Loucy (cell line): ENCODE data around the gene IL17D.
A peak's percentile ranks its signal among the peaks of the same experiment; 100 is the strongest.

ENCODE experiments used
- H2AFZ ChIP-seq: fragments of 200-600 bp; sonication (generic); 2 replicates; pipeline ENCODE4 v1.6.0; 2016; ENCODE audit warnings: antibody characterized with exemption, mild to moderate bottlenecking, low read length, moderate library complexity
- H3F3A ChIP-seq: fragments of 200-600 bp; 2 replicates; pipeline ENCODE4 v1.6.0; 2016; ENCODE audit warnings: antibody characterized with exemption, low read depth, mild to moderate bottlenecking
- H3K27me3 ChIP-seq: fragments of 200-600 bp; sonication (generic); 2 replicates; pipeline ENCODE4 v1.6.1; 2014; ENCODE audit warnings: low read length, mild to moderate bottlenecking; ENCODE audit not compliant: insufficient read depth, poor library complexity, severe bottlenecking
- H3K36me3 ChIP-seq: fragments of 200-600 bp; sonication (generic); 2 replicates; pipeline ENCODE4 v1.6.1; 2016; ENCODE audit warnings: low read length; ENCODE audit not compliant: insufficient read depth
- H3K4me1 ChIP-seq: fragments of 200-600 bp; sonication (generic); 2 replicates; pipeline ENCODE4 v1.5.1; 2014; ENCODE audit warnings: low read length, mild to moderate bottlenecking; ENCODE audit not compliant: insufficient read depth, poor library complexity, severe bottlenecking
- H3K4me2 ChIP-seq: fragments of 200-600 bp; sonication (generic); 2 replicates; pipeline ENCODE4 v1.6.0; 2014; ENCODE audit warnings: antibody characterized with exemption, low read length, low read depth, mild to moderate bottlenecking; ENCODE audit not compliant: poor library complexity, severe bottlenecking
- H3K4me3 ChIP-seq: fragments of 200-600 bp; sonication (generic); 2 replicates; pipeline ENCODE4 v1.5.1; 2014; ENCODE audit warnings: low read length, mild to moderate bottlenecking, mixed read lengths; ENCODE audit not compliant: poor library complexity, severe bottlenecking
- H3K79me2 ChIP-seq: fragments of 200-600 bp; sonication (generic); 2 replicates; pipeline ENCODE4 v1.6.1; 2014; ENCODE audit warnings: low read length; ENCODE audit not compliant: insufficient read depth
- H3K9ac ChIP-seq: fragments of 200-600 bp; sonication (generic); 2 replicates; pipeline ENCODE4 v1.6.0; 2014; ENCODE audit warnings: mild to moderate bottlenecking, low read depth, low read length, moderate library complexity; ENCODE audit not compliant: poor library complexity, severe bottlenecking
- H3K9me2 ChIP-seq: fragments of 200-600 bp; sonication (generic); replicated peaks from 2 replicates; pipeline ENCODE4 v1.6.1; 2016; ENCODE audit warnings: low read depth, low read length, mixed read lengths
- H3K9me3 ChIP-seq: fragments of 200-600 bp; sonication (generic); 2 replicates; pipeline ENCODE4 v1.6.1; 2014; ENCODE audit warnings: mild to moderate bottlenecking, antibody characterized with exemption, low read length, low read depth; ENCODE audit not compliant: insufficient read depth
- H4K20me1 ChIP-seq: fragments of 200-600 bp; sonication (generic); 2 replicates; pipeline ENCODE4 v1.6.0; 2014; ENCODE audit warnings: antibody characterized with exemption, low read length, mild to moderate bottlenecking; ENCODE audit not compliant: insufficient read depth, poor library complexity, severe bottlenecking
- EZH2phosphoT487 ChIP-seq: fragments of 200-600 bp; IDR thresholded peaks from 2 replicates; pipeline ENCODE4 v1.6.1; 2018; ENCODE audit warnings: antibody characterized with exemption, mild to moderate bottlenecking, moderate library complexity, borderline replicate concordance
- TF ChIP-seq, protein P1 (sequence below): fragments of 200-600 bp; sonication (generic); conservative IDR thresholded peaks from 2 replicates; pipeline ENCODE4 v1.5.1; 2014; ENCODE audit warnings: mild to moderate bottlenecking, antibody characterized with exemption, low read length

The IL17D gene

DNA sequence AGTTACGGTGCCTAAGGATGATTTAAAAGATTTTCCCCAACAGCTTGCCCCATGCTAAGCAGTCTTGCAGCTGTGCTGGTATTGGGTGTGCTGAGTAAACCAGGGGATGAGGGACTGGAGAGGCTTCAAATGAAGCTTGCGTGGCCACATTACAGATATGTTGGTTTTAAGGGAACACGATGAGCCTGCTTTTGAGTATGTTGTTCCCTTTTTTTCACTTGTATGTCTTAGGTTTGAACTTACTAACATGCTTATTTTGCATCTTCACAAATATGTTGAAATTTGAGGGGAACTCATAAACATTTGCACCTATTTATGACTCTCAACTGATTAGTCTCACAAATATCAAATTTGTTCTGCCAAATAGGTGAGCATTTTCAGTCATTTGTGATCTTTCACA, 2.0 kb upstream of the IL17D start:
- H3K4me2 ChIP-seq: no peak overlapping the region
- H3K9me3 ChIP-seq: no peaks in the 10 kb centered on the region

GRCh38 chr13:20702530-20702914, 977 bp upstream of the IL17D start:
- 0 out of 2 replicates have a peak overlapping the region, but pooled peaks have one; percentile 91 for H2AFZ ChIP-seq
- no peaks in the 10 kb centered on the region for H3F3A ChIP-seq
- peaks cover 10% of the 10 kb centered on the region for H3K4me1 ChIP-seq
- H3K4me2 ChIP-seq: peak overlapping the region; percentile 83
- H4K20me1 ChIP-seq: no peaks in the 10 kb centered on the region
- H3K36me3 ChIP-seq: no peaks in the 10 kb centered on the region
- H3K27me3 ChIP-seq: peaks cover 23% of the 10 kb centered on the region
- TF ChIP-seq, protein P1, sequence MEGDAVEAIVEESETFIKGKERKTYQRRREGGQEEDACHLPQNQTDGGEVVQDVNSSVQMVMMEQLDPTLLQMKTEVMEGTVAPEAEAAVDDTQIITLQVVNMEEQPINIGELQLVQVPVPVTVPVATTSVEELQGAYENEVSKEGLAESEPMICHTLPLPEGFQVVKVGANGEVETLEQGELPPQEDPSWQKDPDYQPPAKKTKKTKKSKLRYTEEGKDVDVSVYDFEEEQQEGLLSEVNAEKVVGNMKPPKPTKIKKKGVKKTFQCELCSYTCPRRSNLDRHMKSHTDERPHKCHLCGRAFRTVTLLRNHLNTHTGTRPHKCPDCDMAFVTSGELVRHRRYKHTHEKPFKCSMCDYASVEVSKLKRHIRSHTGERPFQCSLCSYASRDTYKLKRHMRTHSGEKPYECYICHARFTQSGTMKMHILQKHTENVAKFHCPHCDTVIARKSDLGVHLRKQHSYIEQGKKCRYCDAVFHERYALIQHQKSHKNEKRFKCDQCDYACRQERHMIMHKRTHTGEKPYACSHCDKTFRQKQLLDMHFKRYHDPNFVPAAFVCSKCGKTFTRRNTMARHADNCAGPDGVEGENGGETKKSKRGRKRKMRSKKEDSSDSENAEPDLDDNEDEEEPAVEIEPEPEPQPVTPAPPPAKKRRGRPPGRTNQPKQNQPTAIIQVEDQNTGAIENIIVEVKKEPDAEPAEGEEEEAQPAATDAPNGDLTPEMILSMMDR: no peak
- no peak for TF ChIP-seq EZH2phosphoT487
- no peaks in the 10 kb centered on the region for H3K9me3 ChIP-seq
- H3K9me2 ChIP-seq: no peaks in the 10 kb centered on the region
- no peaks in the 10 kb centered on the region for H3K79me2 ChIP-seq
- peak overlapping the region; percentile 79 for H3K4me3 ChIP-seq
- H3K9ac ChIP-seq: peak overlapping the region; percentile 44

More for the DNA sequence above, 2.0 kb upstream of the IL17D start:
- H3K36me3 ChIP-seq: no peaks in the 10 kb centered on the region
- H3K79me2 ChIP-seq: no peaks in the 10 kb centered on the region
- peaks cover 10% of the 10 kb centered on the region for H3K4me1 ChIP-seq
- no peak overlapping the region for H3K9ac ChIP-seq
- H2AFZ ChIP-seq: no peak overlapping the region
- no peaks in the 10 kb centered on the region for H3K9me2 ChIP-seq
- H3K27me3 ChIP-seq: peaks cover 23% of the 10 kb centered on the region
- H3F3A ChIP-seq: no peaks in the 10 kb centered on the region
- TF ChIP-seq EZH2phosphoT487: no peak
- TF ChIP-seq, protein P1: no peak
- no peaks in the 10 kb centered on the region for H4K20me1 ChIP-seq
- H3K4me3 ChIP-seq: no peak overlapping the region

DNA sequence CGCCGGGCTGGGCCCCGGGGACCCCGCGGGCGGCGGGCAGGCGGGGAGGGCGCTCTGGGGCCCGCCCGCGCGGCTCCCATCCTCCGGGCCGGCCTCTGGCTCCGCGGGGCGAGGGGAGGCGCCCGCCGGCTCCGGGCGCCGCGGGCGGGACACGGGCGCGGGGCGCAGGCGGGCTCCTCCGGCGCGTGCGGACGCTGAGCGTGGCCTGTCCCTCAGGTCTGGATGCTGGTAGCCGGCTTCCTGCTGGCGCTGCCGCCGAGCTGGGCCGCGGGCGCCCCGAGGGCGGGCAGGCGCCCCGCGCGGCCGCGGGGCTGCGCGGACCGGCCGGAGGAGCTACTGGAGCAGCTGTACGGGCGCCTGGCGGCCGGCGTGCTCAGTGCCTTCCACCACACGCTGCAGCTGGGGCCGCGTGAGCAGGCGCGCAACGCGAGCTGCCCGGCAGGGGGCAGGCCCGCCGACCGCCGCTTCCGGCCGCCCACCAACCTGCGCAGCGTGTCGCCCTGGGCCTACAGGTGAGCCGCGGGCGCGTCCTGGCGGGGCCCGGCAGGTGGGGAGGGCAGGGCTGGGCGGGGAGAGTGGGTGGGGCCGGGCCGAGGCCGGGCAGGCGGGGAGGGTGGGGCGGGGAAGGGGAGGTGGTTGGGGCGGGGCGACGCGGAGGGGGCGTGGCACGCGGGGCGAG, 420 bp downstream of the IL17D start:
- Histone ChIP-seq H3K4me2 (no peak overlapping the region), H2AFZ (no peak overlapping the region), H3K36me3 (no peaks in the 10 kb centered on the region), H3K4me3 (peak overlapping the region; percentile 50), H3K27me3 (peaks cover 23% of the 10 kb centered on the region), H3K9ac (no peak overlapping the region), H3K4me1 (peaks cover 10% of the 10 kb centered on the region), H4K20me1 (no peaks in the 10 kb centered on the region), H3K9me3 (no peaks in the 10 kb centered on the region), H3F3A (no peaks in the 10 kb centered on the region), H3K9me2 (no peaks in the 10 kb centered on the region), H3K79me2 (no peaks in the 10 kb centered on the region)
- no peak for TF ChIP-seq EZH2phosphoT487
- TF ChIP-seq, protein P1: peak; percentile 50
